IMR-90 (cell line): ENCODE measurements around the gene PLXNC1. TPM values are rescaled to one million over a fixed set of nuclear protein-coding genes. Genes with fewer than 3 reads are reported as not detected.

Experiments
- ATAC-seq: fragments of 200-7000 bp; cut with Tn5 transposase; 2 replicates; pipeline ENCODE4 v1.9.1; 2020; ENCODE audit warnings: low read depth, mild to moderate bottlenecking, moderate library complexity
- BruUV-seq: library from RNA; stranded (reverse); fragments of 400-500 nt; replicated peaks from 2 replicates; lab custom pipeline; 2021; lab: Mats Ljungman, UMichigan
- CTCF ChIA-PET: fragments of 300-600 bp; formaldehyde crosslinking; extraction: SDS; loops from one replicate; lab custom pipeline; 2021; ENCODE audit warnings: antibody characterized with exemption; lab: Yijun Ruan, JAX
- POLR2A ChIA-PET: fragments of 300-600 bp; sonication (Branson Sonifier 250); formaldehyde crosslinking; loops from one replicate; lab custom pipeline; 2022; ENCODE audit warnings: antibody characterized with exemption; ENCODE audit not compliant: unreplicated experiment; lab: Charles Lee
- DNase-seq: peaks from one replicate; pipeline ENCODE4 v3.0.0; 2013
- H2AFZ ChIP-seq: replicated peaks from 2 replicates; pipeline ENCODE3; 2013; ENCODE audit warnings: low read length, mild to moderate bottlenecking; ENCODE audit not compliant: poor library complexity
- H2AK5ac ChIP-seq: 2 replicates; pipeline ENCODE4 v1.6.1; 2013; ENCODE audit warnings: low read depth, low read length, inconsistent platforms
- H2AK9ac ChIP-seq: replicated peaks from 2 replicates; pipeline ENCODE3; 2013; ENCODE audit warnings: mild to moderate bottlenecking, low read depth, low read length, moderate library complexity; ENCODE audit not compliant: poor library complexity
- H2BK120ac ChIP-seq: 2 replicates; pipeline ENCODE4 v1.6.1; 2013; ENCODE audit warnings: low read depth, low read length, inconsistent platforms
- H2BK15ac ChIP-seq: 3 replicates; pipeline ENCODE4 v1.6.1; 2013; ENCODE audit warnings: low read depth, low read length, inconsistent platforms
- H2BK20ac ChIP-seq: 2 replicates; pipeline ENCODE4 v1.6.1; 2013; ENCODE audit warnings: low read depth, mild to moderate bottlenecking, inconsistent platforms, low read length, moderate library complexity
- H2BK5ac ChIP-seq: 2 replicates; pipeline ENCODE4 v1.6.1; 2013; ENCODE audit warnings: mild to moderate bottlenecking, low read depth, low read length, inconsistent platforms; ENCODE audit not compliant: poor library complexity, severe bottlenecking
- H3K14ac ChIP-seq: replicated peaks from 2 replicates; pipeline ENCODE4 v1.6.1; 2013; ENCODE audit warnings: low read depth, low read length, inconsistent platforms
- H3K18ac ChIP-seq: 2 replicates; pipeline ENCODE4 v1.6.1; 2013; ENCODE audit warnings: low read depth, low read length, control low read depth
- H3K23ac ChIP-seq: 2 replicates; pipeline ENCODE4 v1.6.1; 2013; ENCODE audit warnings: low read depth, low read length, inconsistent platforms
- H3K27ac ChIP-seq: 2 replicates; pipeline ENCODE4 v1.5.1; 2013; ENCODE audit warnings: mild to moderate bottlenecking, control low read depth, low read length; ENCODE audit not compliant: insufficient read depth
- H3K27me3 ChIP-seq: 2 replicates; pipeline ENCODE4 v1.6.1; 2013; ENCODE audit warnings: low read length; ENCODE audit not compliant: control insufficient read depth, insufficient read depth
- H3K36me3 ChIP-seq: 2 replicates; pipeline ENCODE4 v1.6.1; 2013; ENCODE audit warnings: low read length, mixed read lengths; ENCODE audit not compliant: control insufficient read depth, insufficient read depth
- H3K4ac ChIP-seq: 2 replicates; pipeline ENCODE4 v1.6.1; 2013; ENCODE audit warnings: low read depth, low read length, inconsistent platforms
- H3K4me1 ChIP-seq: 2 replicates; pipeline ENCODE4 v1.6.1; 2013; ENCODE audit warnings: low read length, mixed read lengths; ENCODE audit not compliant: control insufficient read depth, insufficient read depth
- H3K4me2 ChIP-seq: 2 replicates; pipeline ENCODE4 v1.6.1; 2013; ENCODE audit warnings: low read depth, mild to moderate bottlenecking, control low read depth, low read length, moderate library complexity
- H3K4me3 ChIP-seq: 2 replicates; pipeline ENCODE4 v1.5.1; 2013; ENCODE audit warnings: low read depth, mild to moderate bottlenecking, control low read depth, low read length, moderate library complexity; ENCODE audit not compliant: insufficient read depth
- H3K56ac ChIP-seq: 2 replicates; pipeline ENCODE4 v1.6.1; 2013; ENCODE audit warnings: low read length, inconsistent platforms; ENCODE audit not compliant: insufficient read depth; ENCODE audit errors: extremely low read depth
- H3K79me1 ChIP-seq, 2 experiments: 2 replicates each; pipeline ENCODE4 v1.6.1; 2013; ENCODE audit warnings: low read length in 2 of 2, inconsistent platforms in 1 of 2, low read depth in 1 of 2
- H3K9ac ChIP-seq: 2 replicates; pipeline ENCODE4 v1.6.1; 2013; ENCODE audit warnings: low read depth, low read length, control low read depth
- H3K9me1 ChIP-seq: 2 replicates; pipeline ENCODE4 v1.6.1; 2013; ENCODE audit warnings: low read length, inconsistent platforms; ENCODE audit not compliant: insufficient read depth
- H3K9me3 ChIP-seq: 2 replicates; pipeline ENCODE4 v1.6.1; 2013; ENCODE audit warnings: low read length; ENCODE audit not compliant: control insufficient read depth, insufficient read depth
- H4K20me1 ChIP-seq: 2 replicates; pipeline ENCODE4 v1.6.1; 2013; ENCODE audit warnings: low read length, inconsistent platforms; ENCODE audit not compliant: insufficient read depth
- H4K5ac ChIP-seq: 2 replicates; pipeline ENCODE4 v1.6.1; 2013; ENCODE audit warnings: mild to moderate bottlenecking, low read depth, low read length, control low read depth
- H4K8ac ChIP-seq, 2 experiments: 2 replicates each; pipeline ENCODE4 v1.6.1; 2013; ENCODE audit warnings: low read depth in 2 of 2, low read length in 2 of 2, control low read depth in 1 of 2, inconsistent platforms in 1 of 2
- H4K91ac ChIP-seq: 2 replicates; pipeline ENCODE4 v1.6.1; 2013; ENCODE audit warnings: low read depth, low read length, inconsistent platforms; ENCODE audit not compliant: insufficient read depth
- BHLHE40 ChIP-seq: fragments of 150-350 bp; IDR thresholded peaks from 2 replicates; pipeline ENCODE4 v1.6.1; 2016; ENCODE audit warnings: mild to moderate bottlenecking, low read depth, low read length
- CEBPB ChIP-seq: IDR thresholded peaks from 2 replicates; pipeline ENCODE4 v1.6.1; 2012; ENCODE audit warnings: low read depth, low read length, improper control_type of control experiment
- CHD1 ChIP-seq: IDR thresholded peaks from 2 replicates; pipeline ENCODE4 v1.6.1; 2012; ENCODE audit warnings: low read depth, low read length, improper control_type of control experiment
- CTCF ChIP-seq: conservative IDR thresholded peaks from 2 replicates; pipeline ENCODE4 v1.5.1; 2012; ENCODE audit warnings: mild to moderate bottlenecking, low read depth, low read length, improper control_type of control experiment
- ELK1 ChIP-seq: fragments of 150-350 bp; IDR thresholded peaks from 2 replicates; pipeline ENCODE4 v1.6.1; 2016; ENCODE audit warnings: low read depth, mild to moderate bottlenecking, low read length, moderate library complexity, borderline replicate concordance
- FOS ChIP-seq: fragments of 150-350 bp; IDR thresholded peaks from 2 replicates; pipeline ENCODE4 v1.6.1; 2016; ENCODE audit warnings: low read depth, low read length
- MAZ ChIP-seq: IDR thresholded peaks from 2 replicates; pipeline ENCODE4 v1.6.1; 2012; ENCODE audit warnings: low read depth, mild to moderate bottlenecking, low read length, improper control_type of control experiment, moderate library complexity, borderline replicate concordance
- MXI1 ChIP-seq: IDR thresholded peaks from 2 replicates; pipeline ENCODE4 v1.6.1; 2012; ENCODE audit warnings: low read depth, mild to moderate bottlenecking, low read length, moderate library complexity, borderline replicate concordance
- NFE2L2 ChIP-seq: fragments of 150-350 bp; IDR thresholded peaks from 2 replicates; pipeline ENCODE4 v1.6.1; 2016; ENCODE audit warnings: low read depth, mild to moderate bottlenecking, low read length
- POLR2A ChIP-seq: IDR thresholded peaks from 2 replicates; pipeline ENCODE4 v1.6.1; 2012; ENCODE audit warnings: mild to moderate bottlenecking, low read depth, low read length
- RAD21 ChIP-seq: IDR thresholded peaks from 2 replicates; pipeline ENCODE4 v1.6.1; 2012; ENCODE audit warnings: low read length, improper control_type of control experiment
- RCOR1 ChIP-seq: IDR thresholded peaks from 2 replicates; pipeline ENCODE4 v1.6.1; 2012; ENCODE audit warnings: mild to moderate bottlenecking, low read length, improper control_type of control experiment; ENCODE audit not compliant: insufficient replicate concordance
- SMC3 ChIP-seq: fragments of 150-350 bp; IDR thresholded peaks from 2 replicates; pipeline ENCODE4 v1.6.1; 2016; ENCODE audit warnings: low read depth, mild to moderate bottlenecking, antibody characterized with exemption, low read length, moderate library complexity
- USF2 ChIP-seq: fragments of 150-350 bp; IDR thresholded peaks from 2 replicates; pipeline ENCODE4 v1.6.1; 2017; ENCODE audit warnings: mild to moderate bottlenecking, antibody characterized with exemption, low read length, low read depth
- WGBS, 2 experiments: methylation state at CpG; one replicate each; pipeline versions ENCODE4 v1.1.5 to v1.1.7; 2013; ENCODE audit warnings: missing lambda C conversion rate in 2 of 2; ENCODE audit not compliant: insufficient read length in 1 of 2; ENCODE audit errors: extremely low coverage in 2 of 2; 5-methylcytosine and 5-hydroxymethylcytosine counted together
- dilution Hi-C: fragments of 300-500 bp; cut with HindIII; formaldehyde crosslinking; loops from one replicate; pipeline ENCODE4 v1.14.3; 2018; ENCODE audit warnings: low sequenced_read_pairs; ENCODE audit not compliant: unreplicated experiment
- in situ Hi-C: fragments of 300-500 bp; cut with MboI; formaldehyde crosslinking; loops from 3 replicates; pipeline ENCODE4 v1.14.3; 2019; ENCODE audit warnings: low sequenced_read_pairs, inconsistent platforms, mixed read lengths
- intact Hi-C: fragments of 100-400 bp; cut with micrococcal nuclease; formaldehyde crosslinking; loops from 2 replicates; pipeline ENCODE4 v1.10.0; 2022
- polyA plus RNA-seq, 3 experiments: library from polyadenylated mRNA; depleted of rRNA; stranded (reverse); fragments of >200 nt; gene quantifications; 2 replicates each; pipeline ENCODE4 v1.2.3, GENCODE V29; 2012; ENCODE audit warnings: low replicate concordance in 1 of 3
- total RNA-seq: library from RNA; depleted of rRNA; stranded (reverse); fragments of >200 nt; gene quantifications from 2 replicates; pipeline ENCODE4 v1.2.3, GENCODE V29; 2012

Gene PLXNC1
- total and polyA plus RNA-seq, 2 of the 4 experiments (the other 2 are of a cell fraction): 1.0 to 1.6 TPM

GRCh38 chr12:94202245-94203180 lies 54.1 kb downstream of the PLXNC1 start:
- CTCF ChIA-PET: interaction anchor here (0.6 to 1.0 kb wide), 2 partner anchors 49 to 1057 kb away, joined by 3 read pairs; no protein-coding TSS in a partner anchor
- TF ChIP-seq POLR2A (no peak), NFE2L2 (no peak), RCOR1 (no peak), MAZ (no peak), ELK1 (no peak), RAD21 (no peak), CHD1 (no peak), USF2 (no peak), BHLHE40 (no peak), SMC3 (no peak), MXI1 (no peak), CEBPB (no peak), FOS (no peak), CTCF (no peak)

More at GRCh38 chr12:94202245-94203180, 54.1 kb downstream of the PLXNC1 start:
- H3K18ac ChIP-seq: no peak overlapping the region
- no peaks in the 10 kb centered on the region for H3K36me3 ChIP-seq
- WGBS, 2 experiments: 86% methylated on average over 5 of the region's 7 CpGs; no CpG with 5 or more reads in 1 of the 2 experiments
- H2BK20ac ChIP-seq: no peak overlapping the region
- H3K27ac ChIP-seq: no peak overlapping the region
- H3K4me1 ChIP-seq: no peaks in the 10 kb centered on the region
- H4K8ac ChIP-seq: no peak overlapping the region
- H3K4me3 ChIP-seq: no peak overlapping the region
- intact Hi-C loops: no loop called here
- DNase-seq: no peak
- H3K27me3 ChIP-seq: peaks cover 15% of the 10 kb centered on the region
- H2BK5ac ChIP-seq: no peak overlapping the region
- dilution Hi-C loops: no loop called here
- H2AFZ ChIP-seq: no peak overlapping the region
- H3K9me1 ChIP-seq: no peaks in the 10 kb centered on the region
- H3K4me2 ChIP-seq: no peak overlapping the region
- no peak overlapping the region for H2BK15ac ChIP-seq
- in situ Hi-C loops: no loop called here
- H2BK120ac ChIP-seq: no peak overlapping the region
- H3K56ac ChIP-seq: no peak overlapping the region
- H3K9ac ChIP-seq: no peak overlapping the region
- H4K5ac ChIP-seq: no peak overlapping the region
- H4K91ac ChIP-seq: no peak overlapping the region
- no peak for ATAC-seq
- H3K14ac ChIP-seq: no peak overlapping the region
- H2AK9ac ChIP-seq: no peak overlapping the region
- POLR2A ChIA-PET: no interaction called here
- no peak overlapping the region for H3K4ac ChIP-seq
- no peak overlapping the region for H3K23ac ChIP-seq
- no TSS peak for BruUV-seq
- no peak overlapping the region for H2AK5ac ChIP-seq
- H4K20me1 ChIP-seq: no peaks in the 10 kb centered on the region
- no peaks in the 10 kb centered on the region for H3K79me1 ChIP-seq
- H3K9me3 ChIP-seq: no peaks in the 10 kb centered on the region
